ENCODE data around the gene FGF23. TPM values are rescaled to one million over a fixed set of nuclear protein-coding genes. Genes with fewer than 3 reads are reported as not detected.

FGF23 gene
- total RNA-seq, 2 donors from 2014 or later = not detected

DNA sequence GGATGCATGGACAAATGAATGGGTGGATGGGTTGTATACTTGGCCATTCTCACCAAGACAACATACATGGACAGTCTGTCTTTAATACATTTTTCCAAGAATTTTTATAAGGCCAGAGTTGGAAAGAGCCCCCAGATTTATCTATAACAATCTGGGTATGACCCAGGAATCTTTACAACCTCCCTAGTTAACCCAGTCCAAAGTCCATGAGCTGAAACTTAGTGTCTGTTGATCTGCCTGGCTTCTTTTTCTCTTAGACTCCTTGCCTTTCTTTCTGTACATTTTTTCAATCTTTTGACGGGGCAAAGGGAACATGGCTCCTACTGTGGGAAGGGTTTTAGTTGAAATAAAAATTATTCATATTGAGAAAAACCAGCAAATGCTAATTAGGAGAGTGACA, 740 bp downstream of the FGF23 start:
- Histone ChIP-seq H3K36me3 (no peaks in the 10 kb centered on the region), H3K27ac (no peak overlapping the region), H3K4me3 (no peak overlapping the region), H3K4me1 (replicated peaks) (no peaks in the 10 kb centered on the region), H3K9me3 (no peaks in the 10 kb centered on the region), H3K27me3 (replicated peaks; ENCODE audit: insufficient read depth) (peaks cover 3% of the 10 kb centered on the region)
- WGBS = 86% methylated on average over 1 of the region's 1 CpG
- TF ChIP-seq, protein P1, sequence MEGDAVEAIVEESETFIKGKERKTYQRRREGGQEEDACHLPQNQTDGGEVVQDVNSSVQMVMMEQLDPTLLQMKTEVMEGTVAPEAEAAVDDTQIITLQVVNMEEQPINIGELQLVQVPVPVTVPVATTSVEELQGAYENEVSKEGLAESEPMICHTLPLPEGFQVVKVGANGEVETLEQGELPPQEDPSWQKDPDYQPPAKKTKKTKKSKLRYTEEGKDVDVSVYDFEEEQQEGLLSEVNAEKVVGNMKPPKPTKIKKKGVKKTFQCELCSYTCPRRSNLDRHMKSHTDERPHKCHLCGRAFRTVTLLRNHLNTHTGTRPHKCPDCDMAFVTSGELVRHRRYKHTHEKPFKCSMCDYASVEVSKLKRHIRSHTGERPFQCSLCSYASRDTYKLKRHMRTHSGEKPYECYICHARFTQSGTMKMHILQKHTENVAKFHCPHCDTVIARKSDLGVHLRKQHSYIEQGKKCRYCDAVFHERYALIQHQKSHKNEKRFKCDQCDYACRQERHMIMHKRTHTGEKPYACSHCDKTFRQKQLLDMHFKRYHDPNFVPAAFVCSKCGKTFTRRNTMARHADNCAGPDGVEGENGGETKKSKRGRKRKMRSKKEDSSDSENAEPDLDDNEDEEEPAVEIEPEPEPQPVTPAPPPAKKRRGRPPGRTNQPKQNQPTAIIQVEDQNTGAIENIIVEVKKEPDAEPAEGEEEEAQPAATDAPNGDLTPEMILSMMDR (IDR thresholded peaks at IDR 0.05) = no peak
- TF ChIP-seq POLR2AphosphoS5 (IDR thresholded peaks at IDR 0.05) (no peak), POLR2A (IDR thresholded peaks at IDR 0.05) (no peak)
- intact Hi-C loops (cut with DNase I) = no loop called here
- DNase-seq (ENCODE audit: low spot score) = no peak

DNA sequence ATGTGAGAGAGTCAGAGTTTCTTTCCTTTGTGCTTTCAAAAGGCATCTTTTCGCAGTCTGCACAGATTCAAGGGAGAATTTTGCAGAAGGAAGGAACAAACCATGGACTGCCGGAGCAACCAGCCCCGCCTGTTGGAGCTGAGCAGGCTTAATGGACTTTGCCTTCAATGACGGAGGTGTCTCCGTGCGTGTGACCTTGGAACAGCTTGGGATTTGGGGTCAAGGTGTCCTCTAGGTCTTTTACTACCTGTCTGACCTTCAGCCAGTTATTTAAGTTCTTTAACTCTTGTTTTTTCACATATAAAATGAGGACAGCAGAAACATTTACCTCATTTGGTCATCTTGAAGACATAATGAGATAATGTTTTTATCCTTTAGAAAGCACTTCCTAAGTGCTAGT, 4.1 kb downstream of the FGF23 start:
- no peaks in the 10 kb centered on the region for H3K27me3 ChIP-seq (replicated peaks; ENCODE audit: insufficient read depth)
- H3K36me3 ChIP-seq = no peaks in the 10 kb centered on the region
- no peaks in the 10 kb centered on the region for H3K9me3 ChIP-seq
- WGBS = 64% methylated on average over 6 of the region's 6 CpGs
- TF ChIP-seq POLR2AphosphoS5 (IDR thresholded peaks at IDR 0.05) (no peak), POLR2A (IDR thresholded peaks at IDR 0.05) (no peak)
- TF ChIP-seq, protein P1 (IDR thresholded peaks at IDR 0.05) = no peak
- H3K4me3 ChIP-seq = no peak overlapping the region
- no peak for DNase-seq (ENCODE audit: low spot score)
- no peaks in the 10 kb centered on the region for H3K4me1 ChIP-seq (replicated peaks)
- intact Hi-C loops (cut with DNase I) = no loop called here
- H3K27ac ChIP-seq = no peak overlapping the region

DNA sequence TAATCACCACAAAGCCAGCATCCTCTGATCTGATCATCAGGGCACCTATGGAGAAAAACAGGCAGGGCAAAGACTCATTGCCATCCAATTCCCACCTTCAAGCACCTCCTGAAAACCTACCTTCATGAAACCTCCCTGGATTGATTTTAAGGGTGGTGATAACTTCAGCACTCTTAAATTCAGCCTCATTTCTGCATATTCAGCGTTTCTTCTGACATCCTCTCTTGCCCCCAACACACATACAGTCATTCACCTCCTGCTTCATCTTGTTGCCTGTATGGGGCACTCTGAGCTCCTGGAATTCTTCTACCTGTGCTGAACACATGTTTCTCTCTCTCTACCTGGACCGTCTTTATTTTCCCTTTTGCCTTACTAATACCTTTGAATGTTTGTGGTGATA, 6.9 kb downstream of the FGF23 start:
- DNase-seq (ENCODE audit: low spot score) = no peak
- TF ChIP-seq POLR2AphosphoS5 (IDR thresholded peaks at IDR 0.05) = no peak
- TF ChIP-seq, protein P1 (IDR thresholded peaks at IDR 0.05) = no peak
- TF ChIP-seq POLR2A (IDR thresholded peaks at IDR 0.05) = no peak
- H3K4me1 ChIP-seq (replicated peaks) = no peaks in the 10 kb centered on the region
- H3K27ac ChIP-seq = no peak overlapping the region
- intact Hi-C loops (cut with DNase I) = no loop called here
- no peak overlapping the region for H3K4me3 ChIP-seq
- no peaks in the 10 kb centered on the region for H3K9me3 ChIP-seq
- no peaks in the 10 kb centered on the region for H3K36me3 ChIP-seq
- no peaks in the 10 kb centered on the region for H3K27me3 ChIP-seq (replicated peaks; ENCODE audit: insufficient read depth)
- WGBS = 89% methylated on average over 2 of the region's 2 CpGs

DNA sequence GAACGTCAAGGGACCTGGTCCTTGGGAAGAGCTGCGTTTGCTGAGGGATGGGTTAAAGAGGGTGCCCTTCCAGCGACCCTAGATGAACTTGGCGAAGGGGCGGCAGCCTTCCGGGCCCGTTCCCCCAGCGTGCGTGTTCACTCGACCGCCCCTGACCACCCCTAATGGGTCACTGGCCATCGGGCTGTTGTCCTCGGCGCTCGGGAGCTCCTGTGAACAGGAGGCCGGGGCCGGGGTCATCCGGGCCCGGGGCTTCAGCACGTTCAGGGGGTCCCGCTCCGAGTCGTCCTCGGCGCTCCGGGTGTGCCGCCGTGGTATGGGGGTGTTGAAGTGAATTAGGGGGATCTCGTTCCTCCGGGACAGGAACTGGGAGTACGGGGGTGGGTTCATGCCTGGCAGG, 9.2 kb downstream of the FGF23 start:
- Histone ChIP-seq H3K27me3 (replicated peaks; ENCODE audit: insufficient read depth) (no peaks in the 10 kb centered on the region), H3K36me3 (no peaks in the 10 kb centered on the region), H3K4me1 (replicated peaks) (no peaks in the 10 kb centered on the region), H3K27ac (no peak overlapping the region), H3K4me3 (no peak overlapping the region), H3K9me3 (no peaks in the 10 kb centered on the region)
- DNase-seq (ENCODE audit: low spot score) = no peak
- intact Hi-C loops (cut with DNase I) = no loop called here
- 96% methylated on average over 31 of the region's 31 CpGs for WGBS
- TF ChIP-seq POLR2AphosphoS5 (IDR thresholded peaks at IDR 0.05) = no peak
- TF ChIP-seq, protein P1 (IDR thresholded peaks at IDR 0.05) = no peak
- no peak for TF ChIP-seq POLR2A (IDR thresholded peaks at IDR 0.05)

DNA sequence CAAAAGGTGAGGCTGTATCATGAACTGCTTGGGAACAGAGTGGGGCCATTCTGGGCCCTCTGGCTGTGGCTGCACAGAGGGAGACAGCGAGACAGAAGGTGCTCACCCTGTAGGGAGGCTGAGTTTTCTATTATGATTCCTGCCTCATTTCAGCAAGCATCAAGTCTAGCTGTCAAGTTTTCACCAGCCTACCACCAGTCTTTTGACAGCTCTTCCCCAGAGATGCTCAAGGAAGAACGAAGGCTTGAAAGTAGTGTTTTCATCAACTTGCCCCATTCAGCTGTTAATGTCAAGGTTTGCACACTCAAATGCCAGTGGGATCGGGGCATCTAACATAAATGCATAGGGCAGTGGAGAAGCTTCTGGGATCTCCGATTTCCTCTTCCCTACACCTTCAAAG, 10.0 kb downstream of the FGF23 start:
- intact Hi-C loops (cut with DNase I) = no loop called here
- no peak overlapping the region for H3K4me3 ChIP-seq
- no peaks in the 10 kb centered on the region for H3K36me3 ChIP-seq
- H3K27ac ChIP-seq = no peak overlapping the region
- H3K27me3 ChIP-seq (replicated peaks; ENCODE audit: insufficient read depth) = no peaks in the 10 kb centered on the region
- H3K9me3 ChIP-seq = no peaks in the 10 kb centered on the region
- DNase-seq (ENCODE audit: low spot score) = no peak
- no peaks in the 10 kb centered on the region for H3K4me1 ChIP-seq (replicated peaks)
- WGBS = 90% methylated on average over 4 of the region's 4 CpGs
- TF ChIP-seq, protein P1 (IDR thresholded peaks at IDR 0.05) = no peak
- TF ChIP-seq POLR2A (IDR thresholded peaks at IDR 0.05) (no peak), POLR2AphosphoS5 (IDR thresholded peaks at IDR 0.05) (no peak)

Measured in prostate gland (tissue), 2 donors.